ENCODE measurements around the gene HSPA12A.

HSPA12A gene

DNA sequence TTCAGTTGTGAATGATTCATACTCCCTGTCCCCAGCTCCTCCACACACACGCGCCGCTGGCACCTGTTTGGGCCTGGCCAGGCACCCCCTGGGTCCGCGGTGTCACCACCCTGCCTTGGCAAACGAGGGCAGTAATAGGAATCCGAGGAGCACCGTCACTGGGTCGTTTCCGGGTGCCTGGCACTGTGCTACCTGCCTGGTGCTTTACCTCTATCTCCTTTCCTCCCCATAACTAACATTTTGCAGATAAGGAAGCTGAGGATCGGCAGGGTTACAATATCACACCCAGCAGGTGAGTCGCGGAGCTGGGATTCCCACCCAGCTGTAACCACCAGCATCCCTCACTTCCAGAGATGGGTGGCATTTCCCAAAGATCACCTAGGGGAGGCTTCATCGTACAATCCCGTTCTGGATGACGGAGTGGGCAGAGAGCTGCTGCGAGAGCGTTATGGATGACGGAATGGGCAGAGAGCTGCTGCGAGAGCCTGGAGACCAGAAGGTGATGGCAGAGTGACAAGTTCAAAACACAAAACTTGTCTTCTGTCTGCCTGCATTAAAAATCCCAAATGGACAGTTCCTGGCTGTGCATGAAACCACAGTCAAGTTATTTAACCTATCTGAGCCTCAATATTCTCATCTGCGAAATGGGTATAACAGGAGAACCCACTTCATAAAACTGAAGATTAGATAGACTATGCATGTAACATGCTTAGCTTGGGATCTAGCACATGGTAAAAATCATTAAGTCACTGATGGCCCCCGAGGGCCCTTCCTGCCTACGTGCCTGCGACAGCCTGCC lies 1.1 kb upstream of the HSPA12A start:
- H3K4me3 ChIP-seq (ENCODE audit: low read length): no peak overlapping the region
- H3K79me2 ChIP-seq (ENCODE audit: control insufficient read depth, low read length): no peaks in the 10 kb centered on the region
- H3F3A ChIP-seq (ENCODE audit: control insufficient read depth, insufficient read depth): no peaks in the 10 kb centered on the region
- no peak overlapping the region for H3K4me2 ChIP-seq (ENCODE audit: low read length)
- H3K4me1 ChIP-seq (ENCODE audit: control insufficient read depth, low read length): no peaks in the 10 kb centered on the region
- no peaks in the 10 kb centered on the region for H3K9me2 ChIP-seq (replicated peaks; ENCODE audit: control insufficient read depth, low read length)
- no peaks in the 10 kb centered on the region for H3K27me3 ChIP-seq (ENCODE audit: control insufficient read depth, low read length)
- no peaks in the 10 kb centered on the region for H3K9me3 ChIP-seq (ENCODE audit: control insufficient read depth, insufficient read depth, low read length)
- H3K27ac ChIP-seq (ENCODE audit: low read depth, low read length): no peak overlapping the region
- H4K20me1 ChIP-seq (ENCODE audit: control insufficient read depth, insufficient read depth, low read depth, low read length): no peaks in the 10 kb centered on the region
- no peaks in the 10 kb centered on the region for H3K36me3 ChIP-seq (ENCODE audit: control insufficient read depth, low read length)
- TF ChIP-seq, protein P1, sequence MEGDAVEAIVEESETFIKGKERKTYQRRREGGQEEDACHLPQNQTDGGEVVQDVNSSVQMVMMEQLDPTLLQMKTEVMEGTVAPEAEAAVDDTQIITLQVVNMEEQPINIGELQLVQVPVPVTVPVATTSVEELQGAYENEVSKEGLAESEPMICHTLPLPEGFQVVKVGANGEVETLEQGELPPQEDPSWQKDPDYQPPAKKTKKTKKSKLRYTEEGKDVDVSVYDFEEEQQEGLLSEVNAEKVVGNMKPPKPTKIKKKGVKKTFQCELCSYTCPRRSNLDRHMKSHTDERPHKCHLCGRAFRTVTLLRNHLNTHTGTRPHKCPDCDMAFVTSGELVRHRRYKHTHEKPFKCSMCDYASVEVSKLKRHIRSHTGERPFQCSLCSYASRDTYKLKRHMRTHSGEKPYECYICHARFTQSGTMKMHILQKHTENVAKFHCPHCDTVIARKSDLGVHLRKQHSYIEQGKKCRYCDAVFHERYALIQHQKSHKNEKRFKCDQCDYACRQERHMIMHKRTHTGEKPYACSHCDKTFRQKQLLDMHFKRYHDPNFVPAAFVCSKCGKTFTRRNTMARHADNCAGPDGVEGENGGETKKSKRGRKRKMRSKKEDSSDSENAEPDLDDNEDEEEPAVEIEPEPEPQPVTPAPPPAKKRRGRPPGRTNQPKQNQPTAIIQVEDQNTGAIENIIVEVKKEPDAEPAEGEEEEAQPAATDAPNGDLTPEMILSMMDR (IDR thresholded peaks at IDR 0.05; ENCODE audit: low read depth, low read length, poor library complexity, severe bottlenecking): no peak
- no peak for TF ChIP-seq EZH2phosphoT487 (IDR thresholded peaks at IDR 0.05; ENCODE audit: borderline replicate concordance, low read length)

DNA sequence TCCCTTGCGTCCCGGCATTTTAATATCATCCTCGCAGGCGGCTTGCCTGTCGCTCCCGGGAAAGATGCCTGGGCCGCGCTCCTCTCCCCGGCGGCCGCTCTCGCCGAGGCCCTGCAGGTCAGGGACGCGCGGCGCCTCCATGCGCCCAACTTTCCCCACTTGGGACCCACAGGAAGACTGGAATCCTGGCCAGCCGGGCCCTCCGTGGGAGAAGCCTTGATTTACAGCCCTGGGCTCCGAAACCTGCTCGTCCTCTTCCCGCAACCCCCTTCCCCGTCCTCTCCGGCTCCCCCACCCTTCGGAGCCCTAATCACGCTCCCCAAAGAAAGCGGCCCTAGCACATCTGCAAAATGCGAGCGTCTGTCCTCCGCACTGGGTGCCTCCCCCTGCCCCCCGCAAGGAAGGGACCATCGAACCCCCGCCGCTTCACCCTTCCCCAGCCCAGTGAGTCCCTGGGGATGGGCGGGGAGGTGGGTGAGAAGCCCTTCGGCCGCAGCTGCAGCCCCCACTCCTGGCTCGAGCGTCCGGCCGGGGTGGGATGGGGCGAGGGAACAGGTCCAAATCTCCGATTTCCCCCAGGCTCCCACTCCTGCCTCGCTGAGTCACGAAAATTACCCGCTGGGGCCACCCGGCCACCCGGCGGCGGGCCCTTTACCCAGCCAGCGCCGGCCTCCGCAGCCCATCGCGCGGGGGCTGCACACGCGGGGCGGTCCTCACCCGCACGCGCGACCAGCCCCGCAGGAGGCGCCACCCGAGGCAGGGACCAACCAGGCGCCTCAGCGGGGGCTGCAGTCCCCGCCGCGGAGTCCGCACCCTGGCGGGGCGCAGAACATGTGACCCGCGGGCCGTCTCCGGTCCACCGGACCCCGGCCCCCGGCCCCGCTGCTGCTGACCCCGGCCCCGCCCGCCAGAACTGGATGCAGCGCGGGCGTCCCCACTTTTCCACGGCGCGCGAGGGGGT lies 695 bp downstream of the HSPA12A start:
- H3K4me1 ChIP-seq (ENCODE audit: control insufficient read depth, low read length): no peaks in the 10 kb centered on the region
- no peaks in the 10 kb centered on the region for H3K27me3 ChIP-seq (ENCODE audit: control insufficient read depth, low read length)
- no peaks in the 10 kb centered on the region for H3K36me3 ChIP-seq (ENCODE audit: control insufficient read depth, low read length)
- no peak overlapping the region for H3K4me3 ChIP-seq (ENCODE audit: low read length)
- no peaks in the 10 kb centered on the region for H3F3A ChIP-seq (ENCODE audit: control insufficient read depth, insufficient read depth)
- no peaks in the 10 kb centered on the region for H3K9me3 ChIP-seq (ENCODE audit: control insufficient read depth, insufficient read depth, low read length)
- no peak overlapping the region for H3K27ac ChIP-seq (ENCODE audit: low read depth, low read length)
- H3K4me2 ChIP-seq (ENCODE audit: low read length): no peak overlapping the region
- TF ChIP-seq, protein P1 (IDR thresholded peaks at IDR 0.05; ENCODE audit: low read depth, low read length, poor library complexity, severe bottlenecking): no peak
- no peak for TF ChIP-seq EZH2phosphoT487 (IDR thresholded peaks at IDR 0.05; ENCODE audit: borderline replicate concordance, low read length)
- H3K79me2 ChIP-seq (ENCODE audit: control insufficient read depth, low read length): no peaks in the 10 kb centered on the region
- H4K20me1 ChIP-seq (ENCODE audit: control insufficient read depth, insufficient read depth, low read depth, low read length): no peaks in the 10 kb centered on the region
- H3K9me2 ChIP-seq (replicated peaks; ENCODE audit: control insufficient read depth, low read length): no peaks in the 10 kb centered on the region

DNA sequence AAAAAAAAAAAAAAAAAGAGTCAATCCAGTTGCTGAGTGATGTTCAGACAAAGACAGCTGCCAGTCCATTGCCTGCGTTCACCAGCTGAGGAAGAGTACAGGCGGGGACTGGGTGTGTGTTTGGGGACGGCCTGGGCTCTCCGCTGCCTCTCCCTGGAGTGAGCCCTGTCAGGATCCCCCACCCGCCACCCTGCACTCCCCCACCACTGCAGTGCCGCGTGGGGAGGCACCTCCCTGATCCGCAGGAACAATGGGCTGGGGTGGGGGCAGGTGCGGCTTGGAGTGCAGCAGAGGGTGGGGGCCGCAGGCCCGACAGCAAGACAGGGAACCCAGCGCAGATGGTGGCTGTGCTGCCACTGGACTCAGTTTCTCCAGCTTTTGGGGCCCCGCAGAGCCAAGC lies 1.4 kb downstream of the HSPA12A start:
- no peaks in the 10 kb centered on the region for H3K79me2 ChIP-seq (ENCODE audit: control insufficient read depth, low read length)
- H3K27me3 ChIP-seq (ENCODE audit: control insufficient read depth, low read length): no peaks in the 10 kb centered on the region
- no peaks in the 10 kb centered on the region for H3K9me3 ChIP-seq (ENCODE audit: control insufficient read depth, insufficient read depth, low read length)
- TF ChIP-seq EZH2phosphoT487 (IDR thresholded peaks at IDR 0.05; ENCODE audit: borderline replicate concordance, low read length): no peak
- TF ChIP-seq, protein P1 (IDR thresholded peaks at IDR 0.05; ENCODE audit: low read depth, low read length, poor library complexity, severe bottlenecking): no peak
- no peak overlapping the region for H3K4me2 ChIP-seq (ENCODE audit: low read length)
- no peak overlapping the region for H3K4me3 ChIP-seq (ENCODE audit: low read length)
- H3F3A ChIP-seq (ENCODE audit: control insufficient read depth, insufficient read depth): no peaks in the 10 kb centered on the region
- H3K36me3 ChIP-seq (ENCODE audit: control insufficient read depth, low read length): no peaks in the 10 kb centered on the region
- H3K9me2 ChIP-seq (replicated peaks; ENCODE audit: control insufficient read depth, low read length): no peaks in the 10 kb centered on the region
- no peaks in the 10 kb centered on the region for H4K20me1 ChIP-seq (ENCODE audit: control insufficient read depth, insufficient read depth, low read depth, low read length)
- H3K4me1 ChIP-seq (ENCODE audit: control insufficient read depth, low read length): no peaks in the 10 kb centered on the region
- H3K27ac ChIP-seq (ENCODE audit: low read depth, low read length): no peak overlapping the region

Measured in DOHH2 (cell line).